K562 (cell line): ENCODE measurements around the gene ZC3H13.

Experiments used
- C11orf30 ChIP-seq: fragments of 450-650 bp; IDR thresholded peaks from 2 replicates; pipeline ENCODE4 v1.6.1; 2016; ENCODE audit warnings: low read depth, mild to moderate bottlenecking
- CCAR2 ChIP-seq: fragments of 200-400 bp; formaldehyde crosslinking; IDR thresholded peaks from 2 replicates; pipeline ENCODE4 v1.6.1; 2017; ENCODE audit warnings: mild to moderate bottlenecking, low read depth, low read length
- CTCF ChIP-seq, 3 experiments: IDR thresholded peaks in 2 of 3; conservative IDR thresholded peaks in 1 of 3; 2 replicates each; pipeline ENCODE4 v1.5.1; 2011 to 2012; ENCODE audit warnings: low read length in 3 of 3, mild to moderate bottlenecking in 3 of 3, control low read depth in 2 of 3, improper control_type of control experiment in 1 of 3, inconsistent platforms in 1 of 3, low read depth in 1 of 3, mixed read lengths in 1 of 3, moderate library complexity in 1 of 3; ENCODE audit not compliant: insufficient read depth in 2 of 3
- FOXA1 ChIP-seq: fragments of 450-650 bp; IDR thresholded peaks from 2 replicates; pipeline ENCODE4 v1.6.1; 2016; ENCODE audit warnings: mild to moderate bottlenecking, borderline replicate concordance
- SP1 ChIP-seq: sonication (generic); formaldehyde crosslinking; IDR thresholded peaks from 2 replicates; pipeline ENCODE4 v1.8.1; 2022; ENCODE audit warnings: mild to moderate bottlenecking, missing genetic modification reagents
- SP2 ChIP-seq: IDR thresholded peaks from 2 replicates; pipeline ENCODE4 v1.6.1; 2011; ENCODE audit warnings: mild to moderate bottlenecking, low read depth, low read length, moderate library complexity; ENCODE audit not compliant: poor library complexity, severe bottlenecking; ENCODE audit errors: extremely low read depth
- TCF3 ChIP-seq: sonication (generic); formaldehyde crosslinking; IDR thresholded peaks from 2 replicates; pipeline ENCODE4 v1.4.0; 2020; ENCODE audit warnings: mild to moderate bottlenecking, missing genetic modification reagents
- THAP7 ChIP-seq: fragments of 250-450 bp; sonication (Bioruptor Pico); IDR thresholded peaks from 2 replicates; pipeline ENCODE4 v1.5.0; 2021
- ZKSCAN1 ChIP-seq: fragments of 150-350 bp; IDR thresholded peaks from 2 replicates; pipeline ENCODE4 v1.6.1; 2016; ENCODE audit warnings: low read depth, low read length
- ZZZ3 ChIP-seq: fragments of 450-650 bp; IDR thresholded peaks from 2 replicates; pipeline ENCODE4 v1.6.1; 2016; ENCODE audit warnings: antibody characterized with exemption, mild to moderate bottlenecking, moderate library complexity

GRCh38 chr13:46057256-46058015 is 4.9 kb upstream of the ZC3H13 start:
- TF ChIP-seq C11orf30: no peak
- TF ChIP-seq SP2: no peak
- no peak for TF ChIP-seq CTCF (IDR thresholded peaks at IDR 0.05 in 2 of 3, conservative IDR thresholded peaks at IDR 0.05 in 1 of 3; ENCODE audit: insufficient read depth in 2 of 3, low read depth in 1 of 3, low read length in 3 of 3)
- TF ChIP-seq ZKSCAN1: no peak
- no peak for TF ChIP-seq SP1 (CRISPR knock-in tag)
- TF ChIP-seq FOXA1: no peak
- TF ChIP-seq TCF3 (CRISPR knock-in tag): no peak
- TF ChIP-seq THAP7 (CRISPR knock-in tag): no peak
- no peak for TF ChIP-seq ZZZ3
- no peak for TF ChIP-seq CCAR2
